ENCODE data around the gene MYOZ2.

DNA sequence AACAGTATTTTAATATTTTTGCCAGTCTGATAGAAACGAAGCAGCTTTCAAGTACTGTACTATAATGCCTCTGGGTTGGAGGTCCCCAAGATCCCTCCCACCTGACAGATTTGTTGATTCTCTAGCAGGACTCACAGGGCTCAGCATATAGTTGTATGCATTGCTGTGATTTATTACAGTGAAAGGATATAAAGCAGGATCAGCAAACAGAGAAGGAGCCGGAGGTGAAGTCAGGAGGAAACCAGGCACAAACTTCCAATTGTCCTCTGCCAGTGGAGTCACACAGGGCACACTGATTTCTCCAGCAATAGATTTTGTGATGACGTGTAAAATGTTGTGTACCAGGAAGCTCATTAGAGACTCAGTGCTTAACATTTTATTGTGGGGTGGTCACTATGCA is 95.9 kb downstream of the MYOZ2 start:
- TF ChIP-seq EZH2 (IDR thresholded peaks at IDR 0.05; ENCODE audit: insufficient read depth, poor library complexity, severe bottlenecking), result no peak
- no peak for TF ChIP-seq EZH2phosphoT487 (IDR thresholded peaks at IDR 0.05; ENCODE audit: insufficient read depth, low read depth)

Data from GM23248 (cell line).